Measurements from ENCODE around the gene SSC4D.

GRCh38 chr7:76403780-76404494 lies 5.6 kb downstream of the SSC4D start:
- TF ChIP-seq CTCF (conservative IDR thresholded peaks at IDR 0.05; ENCODE audit: low read depth in 2 of 2) (no peak), EZH2 (IDR thresholded peaks at IDR 0.05; ENCODE audit: low read depth, unreplicated experiment) (no peak), POLR2AphosphoS5 (IDR thresholded peaks at IDR 0.05; ENCODE audit: low read depth) (no peak), EZH2phosphoT487 (IDR thresholded peaks at IDR 0.05; ENCODE audit: unreplicated experiment) (no peak), ZNF114 (CRISPR knock-in tag; IDR thresholded peaks at IDR 0.05) (no peak), JUNB (IDR thresholded peaks at IDR 0.05; ENCODE audit: unreplicated experiment) (no peak), CREB1 (CRISPR knock-in tag; IDR thresholded peaks at IDR 0.05; ENCODE audit: low read depth) (no peak), STAT1 (IDR thresholded peaks at IDR 0.05; ENCODE audit: unreplicated experiment) (no peak), ETS1 (IDR thresholded peaks at IDR 0.05) (no peak), ZNF331 (CRISPR knock-in tag; IDR thresholded peaks at IDR 0.05; ENCODE audit: low read depth) (no peak), REST (IDR thresholded peaks at IDR 0.05; ENCODE audit: unreplicated experiment) (no peak), NANOG (IDR thresholded peaks at IDR 0.05; ENCODE audit: borderline replicate concordance) (no peak)
